DND-41 (cell line): ENCODE measurements around the gene MED8.

Experiments
- ATAC-seq: fragments of 200-7000 bp; cut with Tn5 transposase; 3 replicates; pipeline ENCODE4 v1.9.1; 2021; ENCODE audit warnings: low read depth; ENCODE audit not compliant: insufficient read depth
- DNase-seq: peaks from one replicate; pipeline ENCODE4 v3.0.0-alpha.2; 2020
- H2AFZ ChIP-seq: 2 replicates; pipeline ENCODE4 v1.6.0; 2012; ENCODE audit warnings: low read depth, low read length
- H3K27ac ChIP-seq: 2 replicates; pipeline ENCODE4 v1.5.1; 2012; ENCODE audit warnings: low read length, inconsistent platforms
- H3K27me3 ChIP-seq: fragments of 200-600 bp; sonication (generic); 2 replicates; pipeline ENCODE4 v1.6.0; 2012; ENCODE audit warnings: low read length, mild to moderate bottlenecking, inconsistent platforms; ENCODE audit not compliant: insufficient read depth, poor library complexity
- H3K36me3 ChIP-seq: 2 replicates; pipeline ENCODE4 v1.5.1; 2012; ENCODE audit warnings: low read length, inconsistent platforms; ENCODE audit not compliant: insufficient read depth
- H3K4me1 ChIP-seq: 2 replicates; pipeline ENCODE4 v1.5.1; 2012; ENCODE audit warnings: mild to moderate bottlenecking, low read length; ENCODE audit not compliant: insufficient read depth
- H3K4me2 ChIP-seq: 2 replicates; pipeline ENCODE4 v1.6.0; 2012; ENCODE audit warnings: mild to moderate bottlenecking, moderate library complexity, low read length, inconsistent platforms; ENCODE audit not compliant: insufficient read depth
- H3K4me3 ChIP-seq, 2 experiments: fragments of 200-600 bp in 1 of 2; shearing (Covaris generic) in 1 of 2; 2 replicates each; pipeline ENCODE4 v1.5.1; 2012 to 2016; ENCODE audit warnings: inconsistent platforms in 2 of 2, low read length in 2 of 2, mild to moderate bottlenecking in 2 of 2, low read depth in 1 of 2, moderate library complexity in 1 of 2
- H3K79me2 ChIP-seq: 2 replicates; pipeline ENCODE4 v1.6.0; 2012; ENCODE audit warnings: low read length, inconsistent platforms; ENCODE audit not compliant: insufficient read depth
- H3K9ac ChIP-seq: 2 replicates; pipeline ENCODE4 v1.6.0; 2012; ENCODE audit warnings: low read depth, mild to moderate bottlenecking, inconsistent platforms, low read length, moderate library complexity
- H3K9me3 ChIP-seq: 2 replicates; pipeline ENCODE4 v1.5.1; 2012; ENCODE audit warnings: low read length, moderate library complexity, mild to moderate bottlenecking, inconsistent platforms; ENCODE audit not compliant: insufficient read depth, severe bottlenecking
- H4K20me1 ChIP-seq: 2 replicates; pipeline ENCODE4 v1.6.0; 2012; ENCODE audit warnings: low read length; ENCODE audit not compliant: insufficient read depth
- CTCF ChIP-seq: IDR thresholded peaks from 2 replicates; pipeline ENCODE4 v1.5.1; 2012; ENCODE audit warnings: borderline replicate concordance, low read length, moderate library complexity, mild to moderate bottlenecking; ENCODE audit not compliant: poor library complexity, severe bottlenecking; ENCODE audit errors: extremely low read depth
- EZH2 ChIP-seq: IDR thresholded peaks from 3 replicates; pipeline ENCODE4 v1.6.1; 2012; ENCODE audit warnings: borderline replicate concordance, low read depth, mild to moderate bottlenecking, moderate library complexity, low read length, inconsistent platforms; ENCODE audit not compliant: severe bottlenecking

The MED8 gene

GRCh38 chr1:43354936-43355335, 34.7 kb downstream of the MED8 start:
- Histone ChIP-seq H4K20me1 (peaks cover 3% of the 10 kb centered on the region; the same call in 1 of the 2 replicates), H3K27ac (no peak overlapping the region), H3K4me3 (no peak overlapping the region), H3K4me2 (no peak overlapping the region), H3K79me2 (peaks cover 20% of the 10 kb centered on the region), H3K27me3 (no peaks in the 10 kb centered on the region), H3K36me3 (peaks cover 11% of the 10 kb centered on the region), H3K9ac (no peak overlapping the region), H2AFZ (no peak overlapping the region), H3K4me1 (peaks cover 13% of the 10 kb centered on the region), H3K9me3 (no peaks in the 10 kb centered on the region)
- TF ChIP-seq CTCF (no peak), EZH2 (no peak)
- DNase-seq (no peak), ATAC-seq (no peak)

- peaks cover 8% of the 10 kb centered on the region for H3K4me1 ChIP-seq
- peaks cover 7% of the 10 kb centered on the region; the same call in 1 of the 2 replicates for H3K36me3 ChIP-seq
- H3K4me3 ChIP-seq: no peak overlapping the region
- ATAC-seq (no peak), DNase-seq (no peak)
- TF ChIP-seq EZH2 (no peak), CTCF (no peak)
- H3K79me2 ChIP-seq: peaks cover 16% of the 10 kb centered on the region
- no peak overlapping the region for H2AFZ ChIP-seq
- H4K20me1 ChIP-seq: no peaks in the 10 kb centered on the region
- H3K27ac ChIP-seq: no peak overlapping the region
- no peak overlapping the region for H3K4me2 ChIP-seq
- no peak overlapping the region for H3K9ac ChIP-seq
- no peaks in the 10 kb centered on the region for H3K9me3 ChIP-seq
- H3K27me3 ChIP-seq: no peaks in the 10 kb centered on the region
These were observed 35.1 kb downstream of the MED8 start for GRCh38 chr1:43354471-43354870.

- TF ChIP-seq CTCF (no peak), EZH2 (no peak)
- H3K4me3 ChIP-seq: no peak overlapping the region
- H2AFZ ChIP-seq: peak overlapping the region; percentile 27; the same call in 1 of the 2 replicates
- no peak overlapping the region for H3K9ac ChIP-seq
- DNase-seq: no peak
- no peaks in the 10 kb centered on the region for H4K20me1 ChIP-seq
- no peaks in the 10 kb centered on the region for H3K36me3 ChIP-seq
- H3K27ac ChIP-seq: no peak overlapping the region
- peaks cover 3% of the 10 kb centered on the region for H3K4me1 ChIP-seq
- H3K79me2 ChIP-seq: peaks cover 2% of the 10 kb centered on the region
- no peaks in the 10 kb centered on the region for H3K27me3 ChIP-seq
- ATAC-seq: peak; percentile 44; the same call in 1 of the 3 replicates
- H3K9me3 ChIP-seq: no peaks in the 10 kb centered on the region
- H3K4me2 ChIP-seq: no peak overlapping the region
These were observed 36.7 kb downstream of the MED8 start for GRCh38 chr1:43352881-43353280.

- Histone ChIP-seq H3K9me3 (no peaks in the 10 kb centered on the region), H3K27me3 (no peaks in the 10 kb centered on the region), H2AFZ (no peak overlapping the region), H3K27ac (no peak overlapping the region), H4K20me1 (no peaks in the 10 kb centered on the region), H3K4me1 (no peaks in the 10 kb centered on the region), H3K4me2 (no peak overlapping the region), H3K9ac (no peak overlapping the region), H3K79me2 (no peaks in the 10 kb centered on the region), H3K4me3 (no peak overlapping the region), H3K36me3 (no peaks in the 10 kb centered on the region)
- no peak for TF ChIP-seq EZH2
- no peak for TF ChIP-seq CTCF
- no peak for DNase-seq
- ATAC-seq: no peak
These were observed 37.3 kb downstream of the MED8 start for GRCh38 chr1:43352351-43352705.
